Adrenal gland (tissue), 12 donors: Measurements from ENCODE around the gene ANO10. TPM values are rescaled to one million over a fixed set of nuclear protein-coding genes. Genes with fewer than 3 reads are reported as not detected.
"Not testable (repeated sequence)": the region's sequence is repeated elsewhere in the genome, so short reads cannot be mapped to it uniquely, and the experiment has no call there.

ENCODE experiments used
- DNase-seq, 7 donors: peaks; one replicate each; pipeline ENCODE4 v3.0.0-alpha.2; 2019 to 2020
- H3K27ac ChIP-seq, 5 donors: fragments of 200-600 bp; sonication (generic) in 4 of 5; 1 replicate in 3 of 5; 2 replicates in 2 of 5; pipeline versions ENCODE4 v1.5.1 to v1.8.0; 2016 to 2020; ENCODE audit warnings: mild to moderate bottlenecking in 1 of 5
- H3K27me3 ChIP-seq: fragments of 200-600 bp; 2 replicates; pipeline ENCODE4 v1.8.0; 2021
- H3K36me3 ChIP-seq, 2 donors: fragments of 200-600 bp; replicated peaks in 1 of 2; 1 replicate in 1 of 2; 2 replicates in 1 of 2; pipeline versions ENCODE4 v1.5.1 to v1.8.0; 2018 to 2022
- H3K4me1 ChIP-seq, 2 donors: fragments of 200-600 bp; replicated peaks in 1 of 2; 1 replicate in 1 of 2; 2 replicates in 1 of 2; pipeline versions ENCODE4 v1.5.1 to v1.8.0; 2018 to 2021
- H3K4me3 ChIP-seq, 4 donors: fragments of 200-600 bp; sonication (generic) in 3 of 4; one replicate each; pipeline ENCODE4 v1.5.1; 2016 to 2018
- H3K9me3 ChIP-seq, 3 donors: fragments of 200-600 bp; sonication (generic) in 1 of 3; replicated peaks in 1 of 3; 1 replicate in 2 of 3; 2 replicates in 1 of 3; pipeline versions ENCODE4 v1.5.1 to v1.8.0; 2016 to 2021
- POLR2A ChIP-seq, 2 donors: fragments of 450-650 bp; IDR thresholded peaks; one replicate each; pipeline ENCODE4 v1.6.1; 2017; ENCODE audit warnings: antibody characterized with exemption in 2 of 2, mild to moderate bottlenecking in 2 of 2, moderate library complexity in 1 of 2
- WGBS, 4 donors: extraction: QIAGEN DNeasy Blood & Tissue Kit in 2 of 4; methylation state at CpG; one replicate each; pipeline versions ENCODE4 v1.1.5 to v1.1.7; 2013 to 2017; 5-methylcytosine and 5-hydroxymethylcytosine counted together
- intact Hi-C, 2 donors: fragments of 100-400 bp; cut with DNase I; formaldehyde crosslinking; loops; one replicate each; pipeline versions ENCODE4 v1.14.1 to v1.15.0; 2022 to 2023
- polyA plus RNA-seq, 3 donors: library from polyadenylated mRNA; stranded (reverse); fragments of 200-250 nt in 2 of 3; fragments of 350-450 nt in 1 of 3; fragmentation: Illumina TruSeq in 1 of 3; extraction: RNeasy Lipid Tissue Mini Kit (QIAGEN cat#74804) in 1 of 3; gene quantifications; one replicate each; pipeline ENCODE4 v1.2.3, GENCODE V29; 2013 to 2014
- total RNA-seq, 9 donors: library from RNA; depleted of rRNA in 4 of 9; stranded (reverse); fragments of >200 nt in 4 of 9; fragments of 120-200 nt in 1 of 9; fragmentation: NEBNext Ultra II Directional in 1 of 9; extraction: Animal tissue kit (Norgen Biotek cat#: 25700) in 1 of 9; gene quantifications; one replicate each; pipeline versions ENCODE4 v1.1.0 to v1.2.4, GENCODE V29; 2013 to 2023
- TF ChIP-seq, protein P1 (sequence below), 6 experiments: fragments of 450-650 bp in 4 of 6; fragments of 200-600 bp in 2 of 6; sonication (generic) in 1 of 6; IDR thresholded peaks; 1 replicate in 5 of 6; 2 replicates in 1 of 6; pipeline versions ENCODE4 v1.5.1 to v1.8.0; 2016 to 2021; ENCODE audit warnings: antibody characterized with exemption in 6 of 6, mild to moderate bottlenecking in 2 of 6, moderate library complexity in 1 of 6
- donor health status: healthy with polysubstance abuse.
- donor health status: Bipolar disorder and iron deficiency.
- donor health status: DM: yes; HTN: yes; CAD: no.
- donor health status: DM: no; HTN: no; CAD: no.
- donor health status: DM: no; HTN: no; CAD: no.
- donor health status: DM: yes; HTN: yes; CAD: no.

The ANO10 gene
- total and polyA plus RNA-seq, 12 donors, result 10.7 to 34.8 (median 22.0) TPM

GRCh38 chr3:43473244-43473643, 148.6 kb downstream of the ANO10 start:
- intact Hi-C loops, result no loop called here
- no peak overlapping the region for H3K27ac ChIP-seq

DNA sequence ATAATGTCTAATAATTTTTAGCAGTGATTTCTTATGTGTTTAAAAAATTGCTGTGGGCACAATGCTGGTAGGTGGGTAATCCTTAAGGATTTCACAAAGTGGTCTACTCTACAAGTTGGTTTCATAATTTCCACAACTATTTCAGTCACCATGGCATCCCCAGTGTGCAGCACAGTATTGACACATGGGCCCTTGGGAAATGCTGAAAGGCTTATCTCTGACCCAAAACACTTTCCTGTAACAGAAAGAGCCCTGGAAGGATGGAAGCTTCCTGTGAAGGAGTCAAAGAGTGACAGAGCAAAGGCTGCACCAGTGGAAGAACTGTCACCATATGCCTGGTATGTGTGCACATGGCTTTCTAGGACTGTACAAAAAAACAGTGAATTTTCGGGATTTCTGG, 153.7 kb downstream of the ANO10 start:
- H3K4me3 ChIP-seq, result no peak overlapping the region
- peaks cover 0 to 10% of the 10 kb centered on the region in 2 donors for H3K4me1 ChIP-seq
- no peaks in the 10 kb centered on the region for H3K36me3 ChIP-seq
- 64 to 74% (median 72%) methylated on average over 1 of the region's 1 CpG for WGBS, 4 donors
- DNase-seq, result peak in 2 of 7 donors; percentile 13 to 21
- intact Hi-C loops, result no loop called here
- no peaks in the 10 kb centered on the region for H3K9me3 ChIP-seq
- TF ChIP-seq POLR2A (IDR thresholded peaks at IDR 0.05), result no peak
- TF ChIP-seq, protein P1, sequence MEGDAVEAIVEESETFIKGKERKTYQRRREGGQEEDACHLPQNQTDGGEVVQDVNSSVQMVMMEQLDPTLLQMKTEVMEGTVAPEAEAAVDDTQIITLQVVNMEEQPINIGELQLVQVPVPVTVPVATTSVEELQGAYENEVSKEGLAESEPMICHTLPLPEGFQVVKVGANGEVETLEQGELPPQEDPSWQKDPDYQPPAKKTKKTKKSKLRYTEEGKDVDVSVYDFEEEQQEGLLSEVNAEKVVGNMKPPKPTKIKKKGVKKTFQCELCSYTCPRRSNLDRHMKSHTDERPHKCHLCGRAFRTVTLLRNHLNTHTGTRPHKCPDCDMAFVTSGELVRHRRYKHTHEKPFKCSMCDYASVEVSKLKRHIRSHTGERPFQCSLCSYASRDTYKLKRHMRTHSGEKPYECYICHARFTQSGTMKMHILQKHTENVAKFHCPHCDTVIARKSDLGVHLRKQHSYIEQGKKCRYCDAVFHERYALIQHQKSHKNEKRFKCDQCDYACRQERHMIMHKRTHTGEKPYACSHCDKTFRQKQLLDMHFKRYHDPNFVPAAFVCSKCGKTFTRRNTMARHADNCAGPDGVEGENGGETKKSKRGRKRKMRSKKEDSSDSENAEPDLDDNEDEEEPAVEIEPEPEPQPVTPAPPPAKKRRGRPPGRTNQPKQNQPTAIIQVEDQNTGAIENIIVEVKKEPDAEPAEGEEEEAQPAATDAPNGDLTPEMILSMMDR (IDR thresholded peaks at IDR 0.05), result no peak
- no peak overlapping the region for H3K27ac ChIP-seq
- H3K27me3 ChIP-seq, result no peaks in the 10 kb centered on the region

More at GRCh38 chr3:43473244-43473643, 148.6 kb downstream of the ANO10 start:
- Histone ChIP-seq H3K4me3 (no peak overlapping the region), H3K9me3 (peaks cover 0 to 6% (median 0%) of the 10 kb centered on the region in 3 donors), H3K4me1 (peaks cover 0 to 2% of the 10 kb centered on the region in 2 donors), H3K36me3 (no peaks in the 10 kb centered on the region), H3K27me3 (no peaks in the 10 kb centered on the region)
- no peak for DNase-seq
- WGBS, 4 donors, result 91 to 97% (median 95%) methylated on average over 10 of the region's 10 CpGs
- no peak for TF ChIP-seq POLR2A (IDR thresholded peaks at IDR 0.05)
- TF ChIP-seq, protein P1 (IDR thresholded peaks at IDR 0.05), result no peak

- H3K36me3 ChIP-seq, result no peaks in the 10 kb centered on the region
Observed at GRCh38 chr3:43465109-43465508, 156.7 kb downstream of the ANO10 start.

DNA sequence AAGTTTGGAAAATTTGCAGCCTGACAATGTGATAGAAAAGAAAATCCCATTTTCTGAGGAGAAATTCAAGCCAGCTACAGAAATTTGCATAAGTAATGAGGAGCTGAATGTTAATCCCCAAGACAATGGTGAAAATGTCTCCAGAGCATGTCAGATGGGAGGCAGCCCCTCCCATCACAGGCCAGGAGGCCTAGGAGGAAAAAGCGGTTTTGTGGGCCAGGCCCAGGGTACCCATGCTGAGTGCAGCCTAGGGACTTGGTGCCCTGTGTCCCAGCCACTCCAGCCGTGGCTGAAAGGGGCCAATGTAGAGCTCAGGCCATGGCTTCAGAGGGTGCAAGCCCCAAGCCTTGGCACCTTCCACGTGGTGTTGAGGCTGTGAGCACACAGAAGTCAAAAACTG, 159.2 kb downstream of the ANO10 start:
- DNase-seq, H3K27me3 ChIP-seq, H3K9me3 ChIP-seq, intact Hi-C loops, H3K4me1 ChIP-seq, H3K27ac ChIP-seq, H3K4me3 ChIP-seq, H3K36me3 ChIP-seq: not testable (repeated sequence)
- 95 to 97% (median 95%) methylated on average over 2 to 3 of the region's 3 CpGs for WGBS, 4 donors

More at GRCh38 chr3:43465109-43465508, 156.7 kb downstream of the ANO10 start:
- Histone ChIP-seq H3K4me1 (peaks cover 0 to 10% of the 10 kb centered on the region in 2 donors), H3K9me3 (no peaks in the 10 kb centered on the region), H3K4me3 (no peak overlapping the region), H3K27me3 (no peaks in the 10 kb centered on the region), H3K27ac (no peak overlapping the region)
- TF ChIP-seq POLR2A (IDR thresholded peaks at IDR 0.05), result no peak
- TF ChIP-seq, protein P1 (IDR thresholded peaks at IDR 0.05), result no peak
- no peak for DNase-seq
- intact Hi-C loops, result no loop called here

DNA sequence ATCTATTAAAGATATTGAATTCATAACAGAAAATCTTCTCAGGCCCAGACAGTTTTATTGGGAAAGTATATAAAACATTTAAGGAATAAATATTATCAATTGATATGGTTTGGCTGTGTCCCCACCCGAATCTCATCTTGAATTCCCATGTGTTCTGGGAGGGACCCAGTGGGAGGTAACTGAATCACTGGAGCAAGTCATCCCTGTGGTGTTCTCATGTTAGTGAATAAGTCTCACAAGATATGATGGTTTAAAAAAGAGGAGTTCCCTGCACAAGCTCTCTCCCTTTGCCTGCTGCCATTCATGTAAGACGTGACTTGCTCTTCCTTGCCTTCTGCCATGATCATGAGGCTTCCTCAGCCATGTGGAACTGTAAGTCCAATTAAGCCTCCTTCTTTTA, 160.5 kb downstream of the ANO10 start:
- DNase-seq, result no peak
- intact Hi-C loops, result no loop called here
- TF ChIP-seq POLR2A (IDR thresholded peaks at IDR 0.05), result no peak
- TF ChIP-seq, protein P1 (IDR thresholded peaks at IDR 0.05), result no peak
- no peak overlapping the region for H3K4me3 ChIP-seq
- no peaks in the 10 kb centered on the region for H3K4me1 ChIP-seq
- H3K36me3 ChIP-seq, result no peaks in the 10 kb centered on the region
- H3K9me3 ChIP-seq, result no peaks in the 10 kb centered on the region
- no peaks in the 10 kb centered on the region for H3K27me3 ChIP-seq
- 77 to 95% (median 90%) methylated on average over 2 of the region's 2 CpGs for WGBS, 4 donors
- H3K27ac ChIP-seq, result no peak overlapping the region

DNA sequence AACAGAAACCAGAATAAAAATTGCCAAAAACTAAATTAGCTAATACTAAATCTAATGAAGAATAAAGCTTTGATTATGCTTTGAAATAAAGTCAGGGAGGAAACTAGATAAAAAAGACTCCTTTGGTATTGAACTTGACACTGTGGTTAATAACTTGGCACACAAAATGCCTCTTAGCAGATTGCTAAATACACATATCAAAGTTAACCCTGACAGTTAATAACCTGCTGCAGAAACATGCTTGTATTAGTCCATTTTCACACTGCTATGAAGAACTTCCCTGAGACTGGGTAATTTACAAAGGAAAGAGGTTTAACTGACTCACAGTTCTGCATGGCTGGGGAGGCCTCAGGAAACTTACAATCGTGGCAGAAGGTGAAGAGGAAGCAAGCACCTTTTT, 164.8 kb downstream of the ANO10 start:
- H3K4me1 ChIP-seq, result peaks cover 6 to 13% of the 10 kb centered on the region in 2 donors
- H3K27ac ChIP-seq, H3K4me3 ChIP-seq, H3K36me3 ChIP-seq, intact Hi-C loops, DNase-seq, H3K27me3 ChIP-seq, H3K9me3 ChIP-seq: not testable (repeated sequence)
- WGBS, 4 donors, result 42 to 51% (median 48%) methylated on average over 1 of the region's 1 CpG
